ENCODE measurements around the gene NACC2.

GRCh38 chr9:136011703-136012496 is 83.2 kb downstream of the NACC2 start:
- TF ChIP-seq CTCF (IDR thresholded peaks at IDR 0.05; ENCODE audit: insufficient read depth, low read depth, low read length) (no peak), EZH2 (IDR thresholded peaks at IDR 0.05; ENCODE audit: insufficient read depth, low read length) (no peak)

Data from astrocyte (in vitro differentiated cells and primary cell).